ENCODE results near the gene GNAO1.

Gene GNAO1

GRCh38 chr16:56294579-56294978, 103.3 kb downstream of the GNAO1 start:
- DNase-seq = no peak

DNA sequence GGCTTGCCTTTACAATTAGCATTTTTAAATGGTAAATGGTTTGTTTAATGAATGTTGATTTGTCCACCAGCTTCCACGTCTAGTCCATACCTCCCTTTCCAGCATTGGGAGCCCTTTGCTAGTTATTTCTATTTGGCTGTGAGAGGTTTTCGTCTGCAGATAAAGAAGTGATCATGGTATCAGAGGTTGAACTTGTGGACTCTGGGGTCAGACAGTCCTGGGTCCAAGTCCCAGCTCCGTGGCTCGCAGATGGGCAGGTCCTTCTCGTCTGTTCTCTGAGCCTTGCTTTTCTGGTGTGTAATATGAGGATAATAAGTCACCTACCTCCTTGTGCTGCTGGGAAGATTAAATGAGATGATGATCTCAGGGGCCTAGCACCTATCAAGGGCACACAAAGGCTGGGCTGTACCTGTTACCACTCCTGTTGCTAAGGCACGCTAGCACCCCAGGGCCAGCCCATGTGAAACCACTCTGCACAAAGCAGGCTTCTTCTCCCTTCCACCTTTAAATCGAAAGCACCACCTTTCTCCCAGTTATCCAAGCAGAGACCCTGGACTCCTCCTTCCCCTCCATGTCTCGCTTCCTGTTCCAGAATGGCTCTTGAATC, 103.9 kb downstream of the GNAO1 start:
- no peak for DNase-seq

GRCh38 chr16:56295739-56296527, 104.6 kb downstream of the GNAO1 start:
- no peak for DNase-seq

DNA sequence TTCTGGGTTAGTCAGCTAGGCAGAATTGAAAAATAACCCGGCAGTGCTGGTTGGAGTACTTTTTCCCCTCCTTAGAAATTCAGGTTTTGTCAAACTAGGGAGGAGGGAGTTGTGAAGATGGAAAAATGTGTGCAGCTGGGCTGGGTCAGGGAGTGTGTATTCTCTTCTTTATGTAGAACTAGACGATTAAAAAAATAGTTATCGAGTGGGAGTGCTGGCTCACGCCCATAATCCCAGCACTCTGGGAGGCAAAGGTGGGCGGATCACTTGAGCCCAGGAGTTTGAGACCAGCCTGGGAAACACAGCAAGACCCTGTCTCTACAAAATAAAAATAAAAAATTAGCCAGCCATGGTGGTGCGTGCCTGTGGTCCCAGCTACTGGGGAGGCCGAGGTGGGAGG, 106.4 kb downstream of the GNAO1 start:
- DNase-seq = no peak

- DNase-seq = no peak
Measured at GRCh38 chr16:56298116-56298515, 106.8 kb downstream of the GNAO1 start.

- no peak for DNase-seq
Measured at GRCh38 chr16:56298948-56299596, 107.8 kb downstream of the GNAO1 start.

GRCh38 chr16:56300242-56300623, 108.9 kb downstream of the GNAO1 start:
- no peak for DNase-seq

DNA sequence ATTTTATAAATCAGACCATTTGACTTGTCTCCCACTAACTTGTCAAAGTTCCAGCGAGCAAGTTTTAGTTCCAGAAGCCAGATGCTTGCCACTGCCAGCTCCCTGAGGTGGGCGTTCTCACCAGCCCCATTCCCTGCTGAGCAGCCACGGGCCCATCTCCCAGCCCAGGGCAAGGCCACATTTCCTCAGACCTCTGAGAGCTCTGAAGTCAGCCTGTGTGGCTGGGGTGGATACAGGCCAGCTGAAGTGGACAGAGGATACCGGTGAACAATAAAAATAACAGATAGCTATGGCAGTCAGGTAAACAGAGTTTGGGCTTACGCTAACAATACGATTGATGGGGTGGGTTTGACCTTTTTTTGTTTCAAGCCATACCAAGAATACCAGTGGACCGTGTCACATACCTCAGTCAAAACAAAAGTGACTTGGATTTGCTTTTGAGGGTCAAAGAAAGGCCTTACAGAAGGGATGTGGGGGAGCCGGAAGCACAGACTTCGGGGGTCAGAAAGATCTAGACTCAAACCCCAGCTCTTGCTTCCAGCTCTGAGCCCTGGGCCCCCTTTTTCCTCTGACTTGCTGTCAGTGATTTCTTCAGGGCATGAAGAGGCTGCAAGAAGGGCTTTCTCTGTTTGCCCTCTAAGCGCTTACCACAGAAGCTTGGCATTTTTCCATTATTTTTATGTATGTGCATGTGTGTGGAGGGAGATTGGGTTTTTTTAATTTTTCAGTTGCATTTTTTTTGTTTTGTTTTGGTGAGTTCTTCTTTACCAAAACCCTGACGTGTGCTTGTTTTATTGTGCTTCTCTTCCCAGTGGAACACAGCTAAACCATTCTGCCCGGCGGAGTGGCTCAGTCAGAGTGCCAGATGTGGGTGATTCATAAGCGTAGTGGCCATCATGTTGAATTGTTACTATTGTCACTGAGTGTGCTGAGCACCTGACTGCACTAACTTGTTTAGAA, 109.9 kb downstream of the GNAO1 start:
- no peak for DNase-seq

GRCh38 chr16:56302506-56302905, 111.2 kb downstream of the GNAO1 start:
- DNase-seq = no peak

DNA sequence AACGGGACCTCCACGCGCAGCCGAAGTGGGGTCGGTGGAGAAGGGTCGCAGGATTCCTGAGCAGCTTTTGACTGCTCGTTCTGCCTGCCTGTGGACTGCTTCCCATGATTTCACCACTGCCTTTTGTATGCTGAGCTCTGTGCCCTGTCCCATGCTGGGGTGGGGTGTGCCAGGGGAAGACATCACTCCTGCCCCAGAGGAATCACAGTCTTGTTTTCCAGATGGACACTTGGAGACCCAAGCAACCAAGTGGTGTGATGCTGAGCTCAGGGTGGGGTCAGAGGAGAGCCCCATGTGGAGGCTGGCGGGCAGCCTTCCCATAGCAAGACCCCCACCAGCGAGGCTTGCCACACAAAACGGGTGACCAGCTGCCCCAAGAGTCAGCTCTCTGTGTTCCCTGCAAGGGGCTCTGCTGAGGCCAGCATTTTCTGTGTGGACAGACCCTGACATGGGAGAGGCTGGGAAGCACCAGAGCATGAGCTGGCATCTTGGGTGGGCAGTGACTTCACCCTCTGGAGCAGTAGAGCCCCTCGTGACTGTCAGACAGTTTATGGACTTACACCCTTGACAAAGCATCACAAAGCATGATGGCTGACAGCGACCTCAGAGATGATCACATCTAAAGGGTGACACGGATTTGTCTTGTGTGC, 111.9 kb downstream of the GNAO1 start:
- no peak for DNase-seq

DNA sequence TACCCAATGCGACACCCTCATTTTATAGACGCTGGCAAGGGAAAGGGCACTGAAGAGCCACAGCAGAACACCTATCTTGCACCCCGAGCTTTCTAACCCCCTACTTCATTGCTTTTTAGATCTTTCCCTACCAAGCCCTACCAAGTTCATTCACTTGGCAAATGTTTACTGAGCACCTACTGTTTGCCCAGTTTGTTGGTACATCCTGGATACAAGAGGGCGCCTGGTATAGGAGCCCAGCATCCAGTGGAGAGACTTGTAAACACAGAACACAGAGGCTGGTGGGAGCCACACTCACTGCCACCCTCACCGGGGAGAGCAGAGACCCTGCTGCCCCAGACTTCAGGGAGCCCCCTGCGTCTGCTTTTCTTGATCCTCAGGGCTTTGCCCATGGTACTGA, 112.6 kb downstream of the GNAO1 start:
- DNase-seq = no peak

- no peak for DNase-seq
Measured at GRCh38 chr16:56305956-56306565, 114.8 kb downstream of the GNAO1 start.

- no peak for DNase-seq
Measured at GRCh38 chr16:56306690-56307533, 115.6 kb downstream of the GNAO1 start.

DNA sequence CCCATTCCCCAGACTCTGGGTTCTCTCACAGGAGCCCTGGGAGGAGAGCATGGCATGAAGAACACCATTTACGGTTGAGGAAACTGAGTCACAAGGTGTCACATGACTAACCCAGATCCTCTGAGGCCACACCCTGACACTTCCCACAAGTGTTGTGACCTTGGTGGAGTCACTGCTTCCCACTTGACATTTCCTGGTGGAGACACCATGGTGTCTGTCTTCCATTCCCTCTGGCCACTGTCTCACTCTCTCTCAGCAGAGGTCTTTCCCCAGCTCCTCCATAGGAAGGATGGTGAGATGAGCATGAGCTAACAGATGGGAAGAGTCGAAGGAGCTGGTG, 116.2 kb downstream of the GNAO1 start:
- DNase-seq = no peak

GRCh38 chr16:56309008-56309407, 117.7 kb downstream of the GNAO1 start:
- no peak for DNase-seq

DNA sequence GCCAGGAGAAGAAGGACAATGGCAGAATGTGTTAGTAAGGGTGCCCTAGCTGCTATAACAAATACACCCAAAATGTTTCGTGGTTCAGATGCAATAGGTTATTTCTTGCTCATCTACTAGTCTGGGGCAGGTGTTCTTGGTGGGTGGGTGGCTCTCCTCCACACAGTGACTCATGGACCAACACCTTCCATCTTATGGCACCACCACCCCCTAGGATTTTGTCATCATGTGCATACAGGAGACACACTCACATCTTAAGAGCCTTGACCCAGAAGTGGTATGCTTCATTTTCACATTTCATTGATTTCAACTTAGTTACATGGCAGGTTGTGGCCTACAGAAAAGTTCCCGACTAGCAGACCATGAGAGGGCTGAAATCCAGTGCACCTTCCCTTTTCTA, 119.4 kb downstream of the GNAO1 start:
- DNase-seq = no peak

GRCh38 chr16:56311208-56312027, 120.1 kb downstream of the GNAO1 start:
- DNase-seq = no peak

DNA sequence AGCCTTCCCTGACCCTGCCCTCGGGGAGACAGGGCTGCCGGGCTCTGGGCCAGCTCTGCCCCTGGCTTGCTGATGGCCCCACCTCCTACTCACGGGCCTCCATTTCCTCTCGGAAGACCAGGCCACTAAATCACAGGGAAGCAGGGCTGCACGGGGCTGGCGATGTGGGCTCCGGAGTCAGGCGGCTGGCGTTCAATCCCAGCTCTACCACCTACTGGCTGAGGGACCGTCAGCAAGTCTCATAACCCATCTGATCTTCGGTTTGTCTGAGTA, 120.7 kb downstream of the GNAO1 start:
- DNase-seq = no peak

GRCh38 chr16:56312556-56312955, 121.3 kb downstream of the GNAO1 start:
- DNase-seq = no peak

- DNase-seq = no peak
Measured at GRCh38 chr16:56314244-56314850, 123.1 kb downstream of the GNAO1 start.
